ENCODE results near the gene GSG1L.

The GSG1L gene

GRCh38 chr16:28091656-28092055, 28.1 kb upstream of the GSG1L start:
- DNase-seq, result no peak

GRCh38 chr16:28090646-28091377, 27.3 kb upstream of the GSG1L start:
- DNase-seq, result no peak

- no peak for DNase-seq
These were observed 26.5 kb upstream of the GSG1L start for GRCh38 chr16:28089992-28090365.

GRCh38 chr16:28089205-28089991, 25.9 kb upstream of the GSG1L start:
- no peak for DNase-seq

GRCh38 chr16:28087675-28088300, 24.3 kb upstream of the GSG1L start:
- no peak for DNase-seq

- no peak for DNase-seq
These were observed 23.7 kb upstream of the GSG1L start for GRCh38 chr16:28087140-28087660.

- no peak for DNase-seq
These were observed 22.9 kb upstream of the GSG1L start for GRCh38 chr16:28086186-28087139.

- no peak for DNase-seq
These were observed 22.1 kb upstream of the GSG1L start for GRCh38 chr16:28085389-28086171.

GRCh38 chr16:28084209-28084608, 20.7 kb upstream of the GSG1L start:
- DNase-seq, result no peak

GRCh38 chr16:28082624-28083023, 19.1 kb upstream of the GSG1L start:
- DNase-seq, result no peak

GRCh38 chr16:28081391-28081968, 18.0 kb upstream of the GSG1L start:
- no peak for DNase-seq

GRCh38 chr16:28078261-28078660, 14.7 kb upstream of the GSG1L start:
- no peak for DNase-seq

GRCh38 chr16:28073836-28074235, 10.3 kb upstream of the GSG1L start:
- no peak for DNase-seq

- no peak for DNase-seq
These were observed 8.6 kb upstream of the GSG1L start for GRCh38 chr16:28072087-28072486.

- DNase-seq, result no peak
These were observed 6.7 kb upstream of the GSG1L start for GRCh38 chr16:28069971-28070794.

GRCh38 chr16:28068976-28069375, 5.5 kb upstream of the GSG1L start:
- DNase-seq, result no peak

GRCh38 chr16:28067604-28068379, 4.3 kb upstream of the GSG1L start:
- no peak for DNase-seq

- no peak for DNase-seq
These were observed 1.3 kb upstream of the GSG1L start for GRCh38 chr16:28064706-28065249.

GRCh38 chr16:28064150-28064549, 636 bp upstream of the GSG1L start:
- DNase-seq, result no peak
